H1 (cell line): ENCODE data around the gene GPR157.

Experiments
- CEBPB ChIP-seq: IDR thresholded peaks from 2 replicates; pipeline ENCODE4 v1.6.1; 2012; ENCODE audit warnings: low read depth, low read length
- EP300 ChIP-seq, 2 experiments: IDR thresholded peaks; 1 replicate in 1 of 2; 2 replicates in 1 of 2; pipeline ENCODE4 v1.6.1; 2011 to 2012; ENCODE audit warnings: low read depth in 2 of 2, low read length in 2 of 2, mild to moderate bottlenecking in 2 of 2, borderline replicate concordance in 1 of 2, inconsistent platforms in 1 of 2, moderate library complexity in 1 of 2
- GABPA ChIP-seq: IDR thresholded peaks from 2 replicates; pipeline ENCODE4 v1.6.1; 2011; ENCODE audit warnings: mild to moderate bottlenecking, low read length, moderate library complexity, borderline replicate concordance; ENCODE audit not compliant: insufficient read depth
- KDM5A ChIP-seq: fragments of 200-600 bp; IDR thresholded peaks from 2 replicates; pipeline ENCODE4 v1.7.1; 2012; ENCODE audit warnings: mild to moderate bottlenecking, low read length, inconsistent platforms, mixed read lengths
- POLR2A ChIP-seq, 2 experiments: IDR thresholded peaks; 1 replicate in 1 of 2; 2 replicates in 1 of 2; pipeline ENCODE4 v1.6.1; 2011; ENCODE audit warnings: low read depth in 2 of 2, low read length in 2 of 2, mild to moderate bottlenecking in 2 of 2; ENCODE audit errors: control extremely low read depth in 1 of 2
- RAD21 ChIP-seq, 2 experiments: IDR thresholded peaks in 1 of 2; conservative IDR thresholded peaks in 1 of 2; 2 replicates each; pipeline ENCODE4 v1.6.1; 2011; ENCODE audit warnings: low read depth in 2 of 2, low read length in 2 of 2, improper control_type of control experiment in 1 of 2, inconsistent platforms in 1 of 2, mild to moderate bottlenecking in 1 of 2, moderate library complexity in 1 of 2
- SIN3A ChIP-seq, 2 experiments: IDR thresholded peaks in 1 of 2; conservative IDR thresholded peaks in 1 of 2; 2 replicates each; pipeline ENCODE4 v1.6.1; 2011 to 2012; ENCODE audit warnings: low read length in 2 of 2, improper control_type of control experiment in 1 of 2, low read depth in 1 of 2, mild to moderate bottlenecking in 1 of 2
- YY1 ChIP-seq: IDR thresholded peaks from 2 replicates; pipeline ENCODE4 v1.6.1; 2011; ENCODE audit warnings: low read depth, mild to moderate bottlenecking, low read length

DNA sequence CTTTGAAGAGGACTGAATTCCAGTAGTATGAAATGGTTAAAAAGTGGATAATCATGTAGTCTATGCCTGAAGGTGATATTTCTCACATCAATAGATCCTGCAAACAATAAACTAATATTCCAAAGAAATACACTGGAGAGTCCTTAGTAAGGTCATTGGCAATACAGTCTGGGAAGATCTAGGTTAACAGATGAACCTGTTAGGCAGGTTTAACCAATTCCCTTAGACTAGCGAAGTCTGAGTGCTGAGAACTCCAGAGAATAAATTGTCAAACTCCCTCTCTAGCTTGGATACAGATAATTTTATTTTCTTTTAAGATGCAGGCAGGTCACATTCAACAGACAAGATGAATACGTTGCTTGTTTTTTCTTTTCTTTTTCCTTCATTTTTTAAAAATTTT is 2.4 kb downstream of the GPR157 start:
- TF ChIP-seq POLR2A (IDR thresholded peaks at IDR 0.05; ENCODE audit: control extremely low read depth in 1 of 2, low read depth in 2 of 2, low read length in 2 of 2) (no peak), RAD21 (IDR thresholded peaks at IDR 0.05 in 1 of 2, conservative IDR thresholded peaks at IDR 0.05 in 1 of 2; ENCODE audit: low read depth in 2 of 2, low read length in 2 of 2) (no peak), YY1 (no peak), GABPA (no peak), EP300 (IDR thresholded peaks at IDR 0.05; ENCODE audit: borderline replicate concordance in 1 of 2, low read depth in 2 of 2, low read length in 2 of 2) (no peak), KDM5A (no peak), CEBPB (no peak), SIN3A (conservative IDR thresholded peaks at IDR 0.05 in 1 of 2, IDR thresholded peaks at IDR 0.05 in 1 of 2; ENCODE audit: low read depth in 1 of 2, low read length in 2 of 2) (no peak)
